Endometrial microvascular endothelial cells (primary cell): ENCODE data around the gene RAB6B. TPM values are rescaled to one million over a fixed set of nuclear protein-coding genes. Genes with fewer than 3 reads are reported as not detected.
"Not testable (repeated sequence)": the region's sequence is repeated elsewhere in the genome, so short reads cannot be mapped to it uniquely, and the experiment has no call there.

Source experiments
- in situ Hi-C: cut with HindIII; loops from 2 replicates; pipeline ENCODE4 v1.10.0; 2017; ENCODE audit warnings: low sequenced_read_pairs, low pct_unique_long_range_greater_than_20kb; ENCODE audit errors: inconsistent ontology term
- total RNA-seq: library from RNA; depleted of rRNA; stranded (reverse); fragments of >200 nt; gene quantifications from one replicate; pipeline ENCODE4 v1.2.3, GENCODE V29; 2015; ENCODE audit errors: inconsistent ontology term

The RAB6B gene
- total RNA-seq, 1 donor from 2014 or later: 1.6 TPM

DNA sequence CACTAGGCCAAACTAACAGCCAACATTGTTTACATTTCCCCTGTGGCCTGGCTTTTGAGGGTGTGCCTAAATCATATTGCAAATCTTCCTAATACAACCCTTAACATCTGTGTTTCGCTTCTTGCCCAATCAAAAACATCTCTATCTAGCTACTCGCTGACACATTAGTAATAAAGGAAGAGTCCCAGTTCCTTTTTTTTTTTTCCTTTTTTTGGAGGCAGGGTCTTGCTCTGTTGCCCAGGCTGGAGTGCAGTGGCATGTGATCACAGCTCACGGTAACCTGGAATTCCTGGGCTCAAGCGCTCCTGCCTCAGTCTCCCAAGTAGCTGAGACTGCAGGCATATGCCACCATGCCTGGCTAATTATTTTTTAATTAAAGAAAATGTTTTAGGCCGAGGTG, 92.2 kb downstream of the RAB6B start:
- in situ Hi-C loops: loop anchor here (25.0 kb wide), 1 partner anchor 134 kb away; no protein-coding TSS in a partner anchor

DNA sequence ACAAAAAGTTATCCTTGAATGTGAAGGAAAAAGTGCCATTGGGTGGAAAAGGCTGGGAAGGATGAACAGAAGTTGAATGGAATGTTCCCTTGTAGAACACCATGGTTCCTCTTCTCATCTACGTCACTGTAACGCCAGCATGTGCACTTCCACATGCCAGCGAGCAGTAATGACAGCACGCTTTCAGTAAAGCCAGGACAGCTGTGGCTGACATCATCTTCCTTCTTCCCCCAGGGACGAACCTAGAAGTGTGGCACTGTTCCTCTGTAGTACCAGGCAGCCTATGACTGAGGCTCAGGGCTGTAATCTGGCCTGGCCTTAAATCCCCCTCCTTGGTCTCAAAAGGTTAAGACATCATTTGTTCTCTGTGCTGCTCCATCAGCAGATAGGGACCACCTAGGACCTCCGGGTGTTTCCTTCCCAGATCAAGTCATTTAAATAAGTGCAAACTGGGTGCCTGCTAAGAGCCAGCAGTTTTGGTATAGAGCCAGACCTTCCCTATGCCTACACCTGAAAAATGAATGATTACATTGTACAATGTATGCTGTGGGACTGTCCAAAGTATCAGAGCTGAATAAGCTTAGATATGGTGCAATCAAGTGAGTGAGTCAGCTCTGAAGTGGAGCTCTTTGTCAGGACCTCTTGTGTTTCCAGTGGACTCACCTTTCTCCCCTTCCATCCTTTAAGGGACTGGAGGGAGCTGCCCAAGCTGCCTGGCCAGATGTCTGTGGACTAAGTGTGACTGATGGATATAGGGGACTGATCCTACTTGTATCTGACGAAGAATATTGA, 95.7 kb downstream of the RAB6B start:
- in situ Hi-C loops: loop anchor here (25.0 kb wide), 1 partner anchor 137 kb away; no protein-coding TSS in a partner anchor

DNA sequence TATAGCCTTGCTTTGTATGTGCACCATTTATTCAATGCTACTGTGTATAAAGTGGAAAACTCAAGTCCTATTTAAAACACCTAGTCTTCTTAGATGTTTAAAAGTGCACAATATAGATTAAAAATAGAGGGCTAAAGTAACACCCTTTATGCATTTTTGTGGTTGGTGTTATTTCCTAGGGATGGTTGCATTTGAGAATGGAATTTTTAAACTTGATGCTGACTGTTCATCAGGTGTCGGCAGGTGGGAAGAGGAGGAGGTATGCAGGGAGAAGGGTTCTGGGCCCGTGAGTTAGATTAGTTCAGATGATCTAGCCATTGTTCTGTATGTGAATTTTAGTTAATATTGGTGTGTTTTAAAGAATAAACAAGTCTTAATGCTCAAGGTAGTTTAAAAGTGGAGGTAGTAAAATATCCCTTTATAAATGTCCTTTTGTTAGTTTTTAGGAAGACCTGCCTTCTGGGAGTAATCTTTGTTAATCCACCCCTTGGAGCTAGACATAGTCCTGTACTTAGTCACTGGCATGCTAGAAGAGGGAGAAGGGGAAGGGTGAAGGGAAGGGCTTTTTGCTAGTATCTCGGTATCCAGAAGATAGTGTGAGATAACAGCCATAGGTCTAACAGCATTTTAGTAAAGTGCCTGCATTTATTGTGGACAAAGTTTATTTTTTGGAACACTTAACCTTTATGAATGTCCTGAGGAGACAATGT, 98.1 kb downstream of the RAB6B start:
- in situ Hi-C loops: no loop called here

DNA sequence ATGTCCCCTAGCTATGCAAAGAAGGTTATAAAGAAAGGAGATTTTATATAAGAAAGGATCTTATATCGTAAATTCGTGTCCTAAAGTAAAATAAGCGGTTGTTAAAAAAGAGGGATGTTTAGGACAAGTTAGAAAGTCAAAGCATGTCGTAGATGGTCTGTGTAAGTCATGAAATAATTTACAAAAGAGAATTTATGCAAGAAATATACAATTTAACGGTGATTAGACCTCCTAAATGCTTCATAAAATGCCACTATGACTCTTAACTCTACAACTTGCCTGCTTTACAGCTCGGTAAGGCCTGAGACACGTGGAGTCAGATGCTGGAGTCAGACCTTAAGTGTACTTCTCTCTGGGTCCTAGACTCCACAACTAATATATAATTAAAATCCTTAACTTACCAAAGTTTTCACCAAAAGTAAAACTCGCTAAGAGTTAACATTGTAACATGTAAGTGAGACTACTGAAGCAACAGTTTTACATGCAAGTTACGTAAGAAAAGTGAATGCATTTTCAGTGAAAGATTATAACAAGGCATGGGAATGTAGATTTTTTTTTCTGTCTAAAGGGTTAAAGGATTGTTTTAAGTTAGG, 103.4 kb downstream of the RAB6B start:
- in situ Hi-C loops: no loop called here

DNA sequence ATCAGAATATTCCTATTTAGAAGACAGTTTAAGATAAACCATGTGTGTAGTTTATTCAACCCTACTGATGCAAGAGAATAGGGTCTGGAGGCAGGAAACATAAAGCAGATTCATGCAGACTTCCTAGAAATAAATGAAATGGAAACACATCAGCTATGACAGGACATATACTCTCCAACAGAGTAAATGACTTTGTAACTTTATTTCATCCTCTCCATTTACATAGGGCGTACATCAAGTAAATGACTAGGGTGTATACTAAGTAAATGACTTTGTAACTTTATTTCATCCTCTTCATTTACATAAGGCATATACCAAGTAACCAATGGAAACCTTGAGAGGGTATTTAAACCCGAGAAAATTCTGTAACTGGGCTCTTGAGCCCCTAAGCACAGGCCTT, 107.7 kb downstream of the RAB6B start:
- in situ Hi-C loops: no loop called here

DNA sequence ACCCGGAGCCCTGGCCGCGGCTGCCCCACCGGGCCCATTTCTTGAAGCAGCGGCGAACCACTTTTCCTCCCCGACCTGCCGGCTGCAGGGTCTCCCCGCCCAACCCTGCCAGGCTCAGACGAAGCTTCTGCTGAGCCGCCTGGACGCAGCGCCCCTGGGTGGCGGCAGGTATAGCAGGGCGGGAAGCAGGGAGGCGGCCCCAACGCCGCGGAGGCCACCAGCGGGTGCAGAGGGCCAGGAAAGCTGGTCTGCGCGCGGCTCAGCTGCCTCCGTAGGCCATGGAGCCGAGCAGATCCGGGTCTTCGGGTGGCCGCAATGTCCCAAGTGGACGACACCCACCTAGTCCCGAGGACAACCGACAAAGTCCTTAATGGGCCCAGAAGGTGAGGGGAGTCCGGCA, 111.9 kb downstream of the RAB6B start:
- in situ Hi-C loops: no loop called here

DNA sequence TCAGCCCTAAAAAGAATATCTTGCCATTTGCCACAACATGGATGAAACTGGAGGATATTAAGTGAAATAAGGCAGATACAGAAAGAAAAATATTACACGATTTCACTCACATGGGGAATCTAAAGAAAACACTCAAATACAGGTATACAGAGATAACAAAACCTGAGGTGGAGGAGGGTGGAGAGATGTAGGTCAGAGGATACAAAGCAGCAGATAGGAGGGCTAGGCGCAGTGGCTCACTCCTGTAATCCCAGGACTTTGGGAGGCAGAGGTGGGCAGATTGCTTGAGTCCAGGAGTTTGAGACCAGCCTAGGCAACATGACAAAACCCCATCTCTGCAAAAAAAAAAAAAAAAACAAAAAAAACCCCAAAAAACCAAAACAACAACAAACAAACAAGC, 113.2 kb downstream of the RAB6B start:
- in situ Hi-C loops: no loop called here

DNA sequence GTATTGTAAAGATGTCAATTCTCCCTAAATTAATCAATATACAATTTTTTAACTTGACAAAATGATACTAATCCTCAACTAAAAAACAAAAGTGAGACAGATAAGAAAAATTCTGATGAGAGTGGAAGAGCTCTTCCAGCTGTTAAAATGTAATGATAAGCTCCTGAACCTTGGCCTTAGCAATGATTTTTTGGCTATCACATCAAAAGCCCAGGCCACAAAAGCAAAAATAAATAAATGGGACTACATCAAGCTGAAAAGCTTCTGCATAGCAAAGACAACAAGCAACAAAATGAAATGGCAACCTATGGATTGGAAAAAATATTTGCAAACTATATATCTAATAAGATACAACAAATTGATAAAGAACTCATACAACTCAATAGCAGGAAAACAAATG, 114.1 kb downstream of the RAB6B start:
- in situ Hi-C loops: no loop called here

DNA sequence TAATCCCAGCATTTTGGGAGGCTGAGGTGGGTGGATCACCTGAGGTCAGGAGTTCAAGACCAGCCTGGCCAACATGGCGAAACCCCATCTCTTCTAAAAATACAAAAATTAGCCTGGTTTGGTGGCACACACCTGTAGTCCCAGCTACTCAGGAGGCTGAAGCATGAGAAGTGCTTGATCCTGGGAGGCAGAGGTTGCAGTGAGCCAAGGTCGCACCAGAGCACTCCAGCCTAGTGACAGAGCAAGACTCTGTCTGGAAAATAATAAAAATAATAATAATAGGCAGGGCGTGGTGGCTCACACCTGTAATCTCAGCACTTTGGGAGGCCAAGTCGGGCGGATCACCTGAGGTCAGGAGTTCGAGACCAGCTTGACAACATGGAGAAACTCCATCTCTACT, 114.9 kb downstream of the RAB6B start:
- in situ Hi-C loops: not testable (repeated sequence)

DNA sequence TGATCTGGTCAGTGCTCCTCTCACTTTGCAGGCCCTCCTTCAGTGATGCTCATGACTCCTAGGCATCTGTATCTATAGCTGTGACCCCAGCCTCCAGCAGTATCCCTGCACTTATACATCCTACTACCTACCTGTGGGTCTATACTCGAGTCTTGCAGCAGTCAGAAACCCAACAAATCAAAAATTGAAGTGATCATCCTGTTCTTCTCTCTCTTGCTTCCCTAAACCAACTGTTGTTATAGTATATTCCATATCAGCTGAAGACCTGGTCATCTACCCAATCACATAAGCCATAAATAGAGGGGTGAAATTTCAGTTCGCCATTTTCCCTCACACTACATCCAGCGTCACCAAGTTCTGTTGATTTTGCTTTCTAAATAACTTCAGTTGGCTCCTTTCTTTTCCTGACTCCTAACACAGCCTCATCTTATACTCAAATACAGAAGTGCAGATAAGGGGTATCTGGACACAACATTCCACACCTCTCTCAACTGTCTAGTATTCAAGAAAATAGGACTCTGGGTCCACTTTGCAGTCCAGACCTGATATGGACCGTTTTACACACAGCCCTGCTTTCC, 116.0 kb downstream of the RAB6B start:
- in situ Hi-C loops: no loop called here

DNA sequence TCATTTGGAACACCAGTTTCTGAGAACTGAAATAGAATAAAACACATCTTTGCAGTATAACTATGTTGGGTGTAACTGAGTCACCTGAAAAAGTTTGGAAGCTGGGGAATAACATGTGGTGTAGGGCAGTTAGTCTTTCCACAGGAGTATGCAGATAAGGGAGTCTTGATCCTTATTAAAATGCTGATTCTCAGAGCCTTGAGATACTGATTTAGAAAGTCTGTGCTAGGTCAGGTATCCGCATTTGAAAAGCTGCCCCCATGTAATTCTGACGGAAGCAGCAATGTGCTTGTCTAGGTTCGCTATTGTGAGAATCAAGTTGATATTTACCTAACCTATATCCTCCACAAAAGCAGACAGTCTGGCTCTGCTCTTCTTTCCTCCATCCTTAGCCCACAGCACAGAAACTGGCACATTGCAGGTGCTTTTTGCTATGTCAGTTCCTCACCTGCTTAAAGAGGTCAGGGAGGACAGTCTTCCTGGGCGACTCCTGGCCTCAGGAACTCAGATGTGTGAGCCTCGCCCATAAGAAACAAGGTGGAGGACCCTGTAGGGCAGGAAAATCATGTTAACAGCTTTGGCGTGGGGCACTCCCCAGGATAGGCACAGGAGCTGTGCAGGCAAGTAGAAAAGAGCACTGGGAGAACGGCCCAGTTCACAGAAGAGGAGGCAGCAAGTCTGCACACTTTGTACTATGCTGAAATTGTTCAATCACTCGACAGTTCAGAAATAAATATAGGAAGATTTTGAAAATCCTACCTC, 117.7 kb downstream of the RAB6B start:
- in situ Hi-C loops: no loop called here

DNA sequence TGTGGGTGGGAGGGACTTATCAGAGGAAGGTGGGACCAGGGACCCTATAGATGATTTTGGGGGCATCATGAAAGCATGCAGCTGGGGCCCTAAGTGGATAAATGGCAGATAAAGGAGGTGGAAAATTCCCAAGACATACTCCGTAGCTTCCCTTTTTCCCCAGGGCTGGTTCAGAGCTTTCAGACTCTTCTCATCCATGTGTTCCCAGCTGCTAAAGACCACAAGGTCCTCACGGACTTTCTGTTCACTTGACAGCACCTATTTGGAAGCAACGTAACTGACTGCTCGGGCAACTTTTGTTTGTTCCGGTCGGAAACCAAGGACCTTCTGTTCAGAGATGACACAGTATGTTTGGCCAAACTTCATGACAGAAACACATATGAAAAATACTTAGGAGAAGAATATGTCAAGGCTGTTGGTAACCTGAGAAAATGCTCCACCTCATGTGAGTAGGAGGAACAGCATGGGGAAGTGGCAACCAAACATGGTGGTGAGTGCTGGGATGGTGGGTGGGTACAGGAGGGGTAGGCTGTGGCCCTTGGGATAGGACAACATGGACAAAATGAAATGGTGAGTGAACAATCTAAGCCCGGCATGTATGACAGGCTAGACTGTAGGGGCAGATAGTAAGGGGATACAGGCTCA, 118.8 kb downstream of the RAB6B start:
- in situ Hi-C loops: no loop called here

DNA sequence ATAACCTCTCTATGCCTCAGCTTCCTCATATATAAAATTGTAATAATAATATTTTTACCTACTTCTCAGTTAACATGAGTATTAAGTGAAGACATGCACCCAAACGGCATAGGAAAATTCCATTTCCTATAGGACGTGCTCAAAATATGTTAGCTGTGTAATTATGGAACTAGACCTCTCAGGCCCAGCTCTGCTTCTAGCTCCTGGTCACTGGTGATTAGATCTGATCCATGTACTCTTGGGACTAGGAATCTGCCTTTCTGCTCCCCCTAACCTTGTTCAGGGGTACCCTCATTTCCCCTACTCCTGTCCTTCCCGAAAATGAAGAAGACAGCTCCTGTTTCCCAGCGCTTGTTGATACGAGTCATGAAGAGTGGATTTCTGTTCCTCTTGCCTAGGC, 119.8 kb downstream of the RAB6B start:
- in situ Hi-C loops: no loop called here

DNA sequence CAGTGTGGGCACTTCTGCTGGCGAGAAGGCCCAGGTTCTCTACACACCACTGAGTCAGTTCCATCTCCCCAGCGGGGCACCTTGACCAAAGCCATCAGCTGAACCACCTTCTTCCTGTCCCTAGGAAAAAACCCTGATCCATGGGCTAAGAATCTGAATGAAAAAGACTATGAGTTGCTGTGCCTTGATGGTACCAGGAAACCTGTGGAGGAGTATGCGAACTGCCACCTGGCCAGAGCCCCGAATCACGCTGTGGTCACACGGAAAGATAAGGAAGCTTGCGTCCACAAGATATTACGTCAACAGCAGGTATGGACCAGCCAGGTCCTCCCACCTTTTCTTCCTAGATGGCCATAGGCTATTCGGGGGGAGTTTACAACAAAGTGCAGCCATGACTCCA, 120.4 kb downstream of the RAB6B start:
- in situ Hi-C loops: no loop called here

Other genes starting within 250 kb of the RAB6B start
- 39.8 TPM for gene TOPBP1, start 233.9 kb downstream of the RAB6B start, total RNA-seq
- not detected for gene TF, start 149.5 kb downstream of the RAB6B start, total RNA-seq
- gene SRPRB, start 90.1 kb downstream of the RAB6B start, total RNA-seq: 122 TPM
- 22.4 TPM for gene SLCO2A1, start 134.0 kb upstream of the RAB6B start, total RNA-seq